22Rv1 (cell line): ENCODE results near the gene ATP9A.

Experiments
- ZFX ChIP-seq: fragments of 450-650 bp; IDR thresholded peaks from 2 replicates; pipeline ENCODE4 v1.6.1; 2017; ENCODE audit warnings: antibody characterized with exemption, borderline replicate concordance
- TF ChIP-seq, protein P1 (sequence below): fragments of 450-650 bp; IDR thresholded peaks from 2 replicates; pipeline ENCODE4 v1.5.1; 2017; ENCODE audit warnings: mild to moderate bottlenecking

DNA sequence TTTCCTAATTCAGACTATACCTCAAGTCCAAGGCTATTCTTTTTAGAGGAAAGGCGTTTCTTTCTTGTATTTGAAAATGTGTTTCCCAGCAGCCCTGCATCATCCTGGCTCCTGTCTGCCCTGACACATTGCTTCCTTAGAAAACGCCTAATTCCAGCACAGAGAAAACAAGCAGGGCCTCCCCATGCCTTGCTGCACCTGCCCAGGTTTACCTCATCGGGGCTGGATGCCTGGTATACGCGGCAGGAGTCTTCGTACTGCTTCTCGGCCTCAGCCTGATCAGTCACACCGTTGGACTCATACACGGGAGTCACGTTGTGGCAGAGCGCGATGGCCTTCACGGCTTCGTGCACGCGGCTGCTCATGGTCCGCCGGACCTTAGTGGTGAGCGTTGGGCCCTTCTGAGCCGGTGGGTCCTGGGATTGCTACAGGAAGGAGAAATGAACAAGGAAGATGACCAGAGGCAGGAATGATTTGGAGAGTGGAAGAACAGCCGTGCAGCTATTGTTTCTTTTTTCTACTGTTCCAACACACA lies 111.4 kb downstream of the ATP9A start:
- TF ChIP-seq, protein P1, sequence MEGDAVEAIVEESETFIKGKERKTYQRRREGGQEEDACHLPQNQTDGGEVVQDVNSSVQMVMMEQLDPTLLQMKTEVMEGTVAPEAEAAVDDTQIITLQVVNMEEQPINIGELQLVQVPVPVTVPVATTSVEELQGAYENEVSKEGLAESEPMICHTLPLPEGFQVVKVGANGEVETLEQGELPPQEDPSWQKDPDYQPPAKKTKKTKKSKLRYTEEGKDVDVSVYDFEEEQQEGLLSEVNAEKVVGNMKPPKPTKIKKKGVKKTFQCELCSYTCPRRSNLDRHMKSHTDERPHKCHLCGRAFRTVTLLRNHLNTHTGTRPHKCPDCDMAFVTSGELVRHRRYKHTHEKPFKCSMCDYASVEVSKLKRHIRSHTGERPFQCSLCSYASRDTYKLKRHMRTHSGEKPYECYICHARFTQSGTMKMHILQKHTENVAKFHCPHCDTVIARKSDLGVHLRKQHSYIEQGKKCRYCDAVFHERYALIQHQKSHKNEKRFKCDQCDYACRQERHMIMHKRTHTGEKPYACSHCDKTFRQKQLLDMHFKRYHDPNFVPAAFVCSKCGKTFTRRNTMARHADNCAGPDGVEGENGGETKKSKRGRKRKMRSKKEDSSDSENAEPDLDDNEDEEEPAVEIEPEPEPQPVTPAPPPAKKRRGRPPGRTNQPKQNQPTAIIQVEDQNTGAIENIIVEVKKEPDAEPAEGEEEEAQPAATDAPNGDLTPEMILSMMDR = no peak
- no peak for TF ChIP-seq ZFX
